ENCODE measurements around the gene ITM2B. TPM values are rescaled to one million over a fixed set of nuclear protein-coding genes. Genes with fewer than 3 reads are reported as not detected.
"Not testable (repeated sequence)": the region's sequence is repeated elsewhere in the genome, so short reads cannot be mapped to it uniquely, and the experiment has no call there.

ITM2B gene
- total and polyA plus RNA-seq, 10 of the 15 experiments (the other 5 are each of a cell fraction or from before 2014, with no cell fraction given) = 2.5 to 18.1 (median 4.9) TPM

GRCh38 chr13:48201044-48201443 lies 32.0 kb upstream of the ITM2B start:
- DNase-seq (ENCODE audit: low read depth, low spot score) (no peak), FAIRE-seq (no peak), ATAC-seq (no peak)
- H3K36me3 ChIP-seq (ENCODE audit: control insufficient read depth in 2 of 2, insufficient read depth in 2 of 2, low read length in 1 of 2) = no peaks in the 10 kb centered on the region
- H4K20me1 ChIP-seq (ENCODE audit: control insufficient read depth, insufficient read depth) = no peaks in the 10 kb centered on the region
- CTCF ChIA-PET = interaction anchor here (1.5 kb wide), 1 partner anchor 379 kb away, joined by 3 read pairs; no protein-coding TSS in a partner anchor
- RAD21 ChIA-PET (ENCODE audit: unreplicated experiment) = no interaction called here
- no peaks in the 10 kb centered on the region for H3K4me1 ChIP-seq (ENCODE audit: control insufficient read depth, insufficient read depth, low read length)
- SMC1A ChIA-PET (ENCODE audit: uncharacterized antibody, unreplicated experiment) = no interaction called here
- intact Hi-C loops (cut with micrococcal nuclease; ENCODE audit: unreplicated experiment) (no loop called here), in situ Hi-C loops (cut with MboI) (no loop called here)
- POLR2A ChIA-PET = no interaction called here
- no peak overlapping the region for H3K9ac ChIP-seq (ENCODE audit: control insufficient read depth, insufficient read depth, low read length)
- WGBS (ENCODE audit: insufficient coverage, insufficient replicate concordance, low lambda C conversion rate, missing lambda C conversion rate) = 69% methylated on average over 3 of the region's 3 CpGs
- H3K4me3 ChIP-seq = no peak overlapping the region
- H3K27me3 ChIP-seq (replicated peaks in 1 of 2; ENCODE audit: control insufficient read depth in 2 of 2, insufficient read depth in 2 of 2, low read length in 1 of 2) = no peaks in the 10 kb centered on the region
- TF ChIP-seq CHD4 (IDR thresholded peaks at IDR 0.05) (no peak), ZNF24 (IDR thresholded peaks at IDR 0.05) (no peak), CEBPZ (IDR thresholded peaks at IDR 0.05; ENCODE audit: low read depth, low read length) (no peak), HCFC1 (IDR thresholded peaks at IDR 0.05; ENCODE audit: low read length) (no peak), GABPA (IDR thresholded peaks at IDR 0.05; ENCODE audit: low read depth) (no peak)
- BruUV-seq (replicated peaks) = no TSS peak
- H3K79me2 ChIP-seq (ENCODE audit: control insufficient read depth, insufficient read depth, low read length) = no peaks in the 10 kb centered on the region
- H3K9me3 ChIP-seq (replicated peaks; ENCODE audit: control insufficient read depth, insufficient read depth, low read length) = no peaks in the 10 kb centered on the region; the same call in 2 of the 3 replicates
- H3K4me2 ChIP-seq (ENCODE audit: control insufficient read depth, insufficient read depth) = no peak overlapping the region
- H3K27ac ChIP-seq (ENCODE audit: control insufficient read depth, insufficient read depth) = no peak overlapping the region
- no peak overlapping the region for H2AFZ ChIP-seq (ENCODE audit: control insufficient read depth, low read depth, low read length)

- RAD21 ChIA-PET (ENCODE audit: unreplicated experiment); H3K27me3 ChIP-seq (replicated peaks in 1 of 2; ENCODE audit: control insufficient read depth in 2 of 2, insufficient read depth in 2 of 2, low read length in 1 of 2); H3K4me2 ChIP-seq (ENCODE audit: control insufficient read depth, insufficient read depth); CTCF ChIA-PET; H3K79me2 ChIP-seq (ENCODE audit: control insufficient read depth, insufficient read depth, low read length); FAIRE-seq; POLR2A ChIA-PET; H3K4me3 ChIP-seq; H3K9ac ChIP-seq (ENCODE audit: control insufficient read depth, insufficient read depth, low read length); H3K9me3 ChIP-seq (replicated peaks; ENCODE audit: control insufficient read depth, insufficient read depth, low read length); intact Hi-C loops (cut with micrococcal nuclease; ENCODE audit: unreplicated experiment); H3K27ac ChIP-seq (ENCODE audit: control insufficient read depth, insufficient read depth); SMC1A ChIA-PET (ENCODE audit: uncharacterized antibody, unreplicated experiment); ATAC-seq; H3K36me3 ChIP-seq (ENCODE audit: control insufficient read depth in 2 of 2, insufficient read depth in 2 of 2, low read length in 1 of 2); H4K20me1 ChIP-seq (ENCODE audit: control insufficient read depth, insufficient read depth); in situ Hi-C loops (cut with MboI); BruUV-seq (replicated peaks); H3K4me1 ChIP-seq (ENCODE audit: control insufficient read depth, insufficient read depth, low read length); DNase-seq (ENCODE audit: low read depth, low spot score); H2AFZ ChIP-seq (ENCODE audit: control insufficient read depth, low read depth, low read length): not testable (repeated sequence)
- 38% methylated on average over 4 of the region's 4 CpGs for WGBS (ENCODE audit: insufficient coverage, insufficient replicate concordance, low lambda C conversion rate, missing lambda C conversion rate)
Observed at GRCh38 chr13:48207207-48207606, 25.8 kb upstream of the ITM2B start.

Data from GM12878 (cell line).